HG03097 (cell line): Measurements from ENCODE around the gene PIP5K1C.
"Not testable (repeated sequence)": the region's sequence is repeated elsewhere in the genome, so short reads cannot be mapped to it uniquely, and the experiment has no call there.

Experiments
- ATAC-seq: cut with Tn5 transposase; IDR thresholded peaks from one replicate; pipeline ENCODE4 v1.9.1; 2021; ENCODE audit not compliant: unreplicated experiment, low FRiP score

Gene PIP5K1C

GRCh38 chr19:3678188-3678587 is 22.1 kb downstream of the PIP5K1C start:
- no peak for ATAC-seq

GRCh38 chr19:3674784-3675543 is 25.3 kb downstream of the PIP5K1C start:
- no peak for ATAC-seq

GRCh38 chr19:3673506-3674439 is 26.5 kb downstream of the PIP5K1C start:
- no peak for ATAC-seq

GRCh38 chr19:3672993-3673392 is 27.3 kb downstream of the PIP5K1C start:
- ATAC-seq: no peak

GRCh38 chr19:3672575-3672948 is 27.7 kb downstream of the PIP5K1C start:
- no peak for ATAC-seq

GRCh38 chr19:3671680-3672574 is 28.3 kb downstream of the PIP5K1C start:
- no peak for ATAC-seq

- no peak for ATAC-seq
These were observed 29.2 kb downstream of the PIP5K1C start for GRCh38 chr19:3670796-3671679.

- no peak for ATAC-seq
These were observed 30.1 kb downstream of the PIP5K1C start for GRCh38 chr19:3669947-3670795.

GRCh38 chr19:3669082-3669946 is 31.0 kb downstream of the PIP5K1C start:
- no peak for ATAC-seq

GRCh38 chr19:3668331-3669081 is 31.8 kb downstream of the PIP5K1C start:
- ATAC-seq: no peak

- ATAC-seq: no peak
These were observed 32.5 kb downstream of the PIP5K1C start for GRCh38 chr19:3667766-3668165.

- ATAC-seq: no peak
These were observed 33.1 kb downstream of the PIP5K1C start for GRCh38 chr19:3667037-3667638.

- not testable (repeated sequence) for ATAC-seq
These were observed 33.8 kb downstream of the PIP5K1C start for GRCh38 chr19:3666545-3666856.

- no peak for ATAC-seq
These were observed 34.4 kb downstream of the PIP5K1C start for GRCh38 chr19:3665681-3666544.

GRCh38 chr19:3664879-3665642 is 35.2 kb downstream of the PIP5K1C start:
- no peak for ATAC-seq
